ENCODE data around the gene MST1R.

Gene MST1R

DNA sequence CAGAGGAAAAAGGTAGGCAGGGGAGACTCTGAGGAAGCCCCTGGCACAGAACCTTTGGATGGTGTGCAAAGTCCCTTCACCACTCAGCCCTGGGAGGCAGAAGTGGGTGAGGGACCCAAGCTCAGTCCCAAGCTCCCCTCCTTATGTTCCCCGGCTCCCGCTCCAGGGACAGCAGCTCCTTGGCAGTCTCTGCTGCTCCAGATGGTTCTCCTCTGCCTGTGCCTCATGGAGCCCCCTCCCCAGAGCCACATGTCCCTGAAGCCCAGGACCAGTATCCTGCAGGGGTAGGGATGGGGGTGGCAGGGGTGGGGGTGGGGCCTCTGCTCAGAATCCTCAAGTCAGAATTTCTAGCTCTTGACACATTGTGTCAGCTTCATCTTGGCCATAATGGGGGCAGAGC, 26.0 kb downstream of the MST1R start:
- H3K36me3 ChIP-seq (ENCODE audit: control insufficient read depth, insufficient read depth, low read length), result no peaks in the 10 kb centered on the region
- DNase-seq (ENCODE audit: low read depth, low spot score), result no peak
- no CpG with 5 or more reads among the region's 2 CpGs for WGBS (ENCODE audit: insufficient coverage, insufficient read length)

DNA sequence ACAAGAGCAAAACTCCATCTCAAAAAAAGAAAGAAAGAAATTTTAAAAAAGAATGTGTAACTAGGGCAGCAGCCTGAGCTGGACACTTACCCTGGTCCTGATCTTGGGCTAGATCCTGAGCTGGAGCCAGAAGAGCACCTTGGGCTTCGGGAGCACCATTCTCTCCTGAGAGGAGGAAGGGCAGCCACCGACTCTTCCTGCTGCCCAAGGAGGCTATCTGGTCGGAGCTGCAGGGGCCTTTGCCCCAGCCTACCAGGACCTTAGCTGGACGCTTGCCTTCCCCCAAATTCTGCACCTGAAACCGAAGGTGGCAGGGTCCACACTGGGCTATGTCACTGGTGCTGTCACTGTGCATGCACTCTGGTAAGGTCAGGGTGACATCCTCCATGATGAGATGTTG, 27.1 kb downstream of the MST1R start:
- H3K9me3 ChIP-seq (ENCODE audit: control insufficient read depth, insufficient read depth, low read length), result no peaks in the 10 kb centered on the region
- no peak overlapping the region for H3K27ac ChIP-seq (ENCODE audit: low read length)
- H3K27me3 ChIP-seq (ENCODE audit: control insufficient read depth, insufficient read depth, low read length), result no peaks in the 10 kb centered on the region
- no peak for DNase-seq (ENCODE audit: low read depth, low spot score)
- peaks cover 6% of the 10 kb centered on the region for H3K4me1 ChIP-seq (ENCODE audit: control insufficient read depth, insufficient read depth, low read length)
- no peaks in the 10 kb centered on the region for H3K36me3 ChIP-seq (ENCODE audit: control insufficient read depth, insufficient read depth, low read length)
- no peak overlapping the region for H3K4me3 ChIP-seq (ENCODE audit: low read length)
- WGBS (ENCODE audit: insufficient coverage, insufficient read length), result no CpG with 5 or more reads among the region's 5 CpGs

More for the DNA sequence above, 26.0 kb downstream of the MST1R start:
- Histone ChIP-seq H3K27ac (ENCODE audit: low read length) (no peak overlapping the region), H3K4me1 (ENCODE audit: control insufficient read depth, insufficient read depth, low read length) (peaks cover 9% of the 10 kb centered on the region), H3K9me3 (ENCODE audit: control insufficient read depth, insufficient read depth, low read length) (no peaks in the 10 kb centered on the region), H3K4me3 (ENCODE audit: low read length) (no peak overlapping the region), H3K27me3 (ENCODE audit: control insufficient read depth, insufficient read depth, low read length) (no peaks in the 10 kb centered on the region)

DNA sequence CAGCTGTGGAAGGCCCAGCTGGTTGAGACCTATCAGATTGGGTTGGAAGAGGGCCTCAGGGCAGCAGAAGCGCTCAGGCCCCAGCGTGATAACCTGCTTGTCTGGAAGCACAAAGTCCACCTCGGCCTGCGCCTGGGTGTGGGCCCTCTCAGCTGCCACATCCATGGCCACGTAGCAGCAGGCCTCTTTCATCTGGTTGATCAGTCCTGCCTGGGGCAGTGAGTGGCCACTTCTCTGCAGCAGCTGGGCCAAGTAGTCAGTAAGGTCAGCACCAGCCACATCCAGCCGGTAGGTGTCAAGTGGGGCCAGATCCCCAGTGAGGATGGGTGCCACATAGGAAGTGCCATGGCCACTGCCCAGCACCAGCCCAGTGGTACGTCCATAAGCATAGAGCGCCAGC, 30.1 kb downstream of the MST1R start:
- Histone ChIP-seq H3K4me3 (ENCODE audit: low read length) (no peak overlapping the region), H3K4me1 (ENCODE audit: control insufficient read depth, insufficient read depth, low read length) (peaks cover under 1% of the 10 kb centered on the region; the same call in 1 of the 2 replicates), H3K27me3 (ENCODE audit: control insufficient read depth, insufficient read depth, low read length) (no peaks in the 10 kb centered on the region), H3K9me3 (ENCODE audit: control insufficient read depth, insufficient read depth, low read length) (no peaks in the 10 kb centered on the region), H3K27ac (ENCODE audit: low read length) (no peak overlapping the region), H3K36me3 (ENCODE audit: control insufficient read depth, insufficient read depth, low read length) (no peaks in the 10 kb centered on the region)
- DNase-seq (ENCODE audit: low read depth, low spot score), result no peak
- WGBS (ENCODE audit: insufficient coverage, insufficient read length), result no CpG with 5 or more reads among the region's 8 CpGs

DNA sequence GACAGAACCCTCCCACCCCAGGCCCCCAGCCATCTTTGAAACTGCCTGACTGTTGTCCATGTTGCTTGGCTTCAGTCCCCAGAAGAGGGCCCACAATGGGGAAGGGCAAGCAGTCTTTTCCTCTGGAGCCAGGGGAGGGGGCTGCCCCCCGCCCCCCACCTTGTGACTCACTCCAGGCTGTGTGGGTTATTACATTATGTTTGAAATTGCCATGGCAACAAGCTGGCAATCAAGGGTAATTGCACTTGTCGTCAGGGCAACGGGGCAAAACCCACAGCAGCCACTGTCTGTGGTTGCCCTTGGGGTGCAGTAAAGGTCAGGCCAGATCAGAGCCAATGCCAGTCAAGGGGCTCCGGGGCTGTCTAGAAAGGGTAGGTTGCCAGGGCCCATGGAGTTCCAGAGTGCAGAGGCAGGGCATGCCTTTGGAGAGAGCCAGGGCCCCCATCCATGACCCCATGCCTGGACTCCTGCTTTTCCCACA, 30.8 kb downstream of the MST1R start:
- Histone ChIP-seq H3K27me3 (ENCODE audit: control insufficient read depth, insufficient read depth, low read length) (no peaks in the 10 kb centered on the region), H3K4me3 (ENCODE audit: low read length) (no peak overlapping the region), H3K9me3 (ENCODE audit: control insufficient read depth, insufficient read depth, low read length) (no peaks in the 10 kb centered on the region), H3K36me3 (ENCODE audit: control insufficient read depth, insufficient read depth, low read length) (no peaks in the 10 kb centered on the region), H3K27ac (ENCODE audit: low read length) (no peak overlapping the region), H3K4me1 (ENCODE audit: control insufficient read depth, insufficient read depth, low read length) (peaks cover 7% of the 10 kb centered on the region)
- WGBS (ENCODE audit: insufficient coverage, insufficient read length), result no CpG with 5 or more reads among the region's 4 CpGs
- DNase-seq (ENCODE audit: low read depth, low spot score), result no peak

DNA sequence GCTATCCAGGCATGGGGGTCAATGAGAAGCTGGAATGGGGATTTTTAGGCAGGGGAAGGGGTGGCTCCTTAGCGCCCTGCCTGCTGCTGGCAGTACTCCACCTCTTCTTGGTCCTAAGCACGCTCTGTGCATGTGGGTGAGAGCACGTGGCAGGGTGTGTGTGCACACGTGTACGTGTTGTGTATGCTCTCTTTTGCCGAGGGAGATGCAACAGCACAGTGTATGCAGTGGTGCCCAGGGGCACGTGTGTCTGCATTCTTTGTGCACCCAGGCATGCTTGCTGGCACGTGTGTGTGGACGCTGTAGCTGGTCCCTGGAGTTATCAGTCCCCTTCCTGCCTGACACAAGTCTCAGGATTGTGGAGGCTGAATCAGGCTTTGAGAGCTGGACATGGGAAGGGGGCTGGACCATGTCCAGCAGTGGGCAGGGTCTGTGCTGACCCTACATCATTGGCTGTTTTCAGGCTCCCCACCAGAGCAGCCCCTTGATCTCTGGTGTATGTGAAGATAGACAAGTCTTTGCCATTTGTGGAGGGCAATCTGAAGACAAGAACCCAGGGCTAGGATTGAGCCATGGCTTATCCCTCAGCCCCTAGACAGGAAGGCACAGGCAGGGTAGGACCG, 32.0 kb downstream of the MST1R start:
- no peak for DNase-seq (ENCODE audit: low read depth, low spot score)
- H3K36me3 ChIP-seq (ENCODE audit: control insufficient read depth, insufficient read depth, low read length), result no peaks in the 10 kb centered on the region
- H3K9me3 ChIP-seq (ENCODE audit: control insufficient read depth, insufficient read depth, low read length), result no peaks in the 10 kb centered on the region
- H3K27me3 ChIP-seq (ENCODE audit: control insufficient read depth, insufficient read depth, low read length), result no peaks in the 10 kb centered on the region
- no peak overlapping the region for H3K4me3 ChIP-seq (ENCODE audit: low read length)
- no peak overlapping the region for H3K27ac ChIP-seq (ENCODE audit: low read length)
- WGBS (ENCODE audit: insufficient coverage, insufficient read length), result no CpG with 5 or more reads among the region's 10 CpGs
- peaks cover 10% of the 10 kb centered on the region for H3K4me1 ChIP-seq (ENCODE audit: control insufficient read depth, insufficient read depth, low read length)

DNA sequence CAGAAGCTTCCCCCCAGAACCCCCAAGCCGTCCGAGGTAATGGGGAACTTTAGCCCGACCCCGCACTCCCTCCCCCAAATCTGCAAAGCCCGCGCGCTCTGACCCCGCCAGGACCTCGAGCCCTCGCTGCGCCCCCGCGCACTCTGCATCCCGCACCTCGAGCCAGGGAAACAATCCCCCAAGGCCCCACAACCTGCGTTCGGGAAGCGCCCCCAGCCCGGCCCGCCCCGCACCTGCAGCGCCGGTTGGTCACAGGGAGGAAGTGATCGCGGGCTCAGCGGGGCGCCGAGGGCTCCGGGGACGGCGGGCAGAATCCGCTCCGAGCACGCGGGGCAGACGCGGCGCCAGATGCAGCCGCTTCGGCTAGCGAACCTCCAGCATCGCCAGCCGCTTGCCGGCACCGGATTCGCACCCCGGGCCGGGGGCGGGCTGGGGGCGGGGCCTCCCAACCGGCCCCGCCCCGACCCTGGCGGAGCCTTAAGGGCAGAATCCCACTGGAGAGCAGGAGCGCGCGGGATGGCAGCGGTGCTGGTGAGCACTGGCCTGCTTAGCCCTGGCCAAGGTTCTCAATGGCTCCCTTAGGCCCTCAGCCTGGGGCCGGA, 34.0 kb downstream of the MST1R start, which contains the start of gene CAMKV:
Gene CAMKV (minus strand): TSS at position 382 of the 602 bp plus-strand sequence. CDS start 7,518 bp downstream, outside the sequence.
- H3K27me3 ChIP-seq (ENCODE audit: control insufficient read depth, insufficient read depth, low read length), result no peaks in the 10 kb centered on the region
- H3K4me3 ChIP-seq (ENCODE audit: low read length), result peak within 1 kb of the TSS; percentile 69
- DNase-seq (ENCODE audit: low read depth, low spot score), result no peak
- no peaks in the 10 kb centered on the region for H3K36me3 ChIP-seq (ENCODE audit: control insufficient read depth, insufficient read depth, low read length)
- WGBS (ENCODE audit: insufficient coverage, insufficient read length), result no CpG with 5 or more reads among the region's 59 CpGs
- H3K4me1 ChIP-seq (ENCODE audit: control insufficient read depth, insufficient read depth, low read length), result peaks cover 13% of the 10 kb centered on the region
- no peaks in the 10 kb centered on the region for H3K9me3 ChIP-seq (ENCODE audit: control insufficient read depth, insufficient read depth, low read length)
- no peak within 1 kb of the TSS for H3K27ac ChIP-seq (ENCODE audit: low read length)

DNA sequence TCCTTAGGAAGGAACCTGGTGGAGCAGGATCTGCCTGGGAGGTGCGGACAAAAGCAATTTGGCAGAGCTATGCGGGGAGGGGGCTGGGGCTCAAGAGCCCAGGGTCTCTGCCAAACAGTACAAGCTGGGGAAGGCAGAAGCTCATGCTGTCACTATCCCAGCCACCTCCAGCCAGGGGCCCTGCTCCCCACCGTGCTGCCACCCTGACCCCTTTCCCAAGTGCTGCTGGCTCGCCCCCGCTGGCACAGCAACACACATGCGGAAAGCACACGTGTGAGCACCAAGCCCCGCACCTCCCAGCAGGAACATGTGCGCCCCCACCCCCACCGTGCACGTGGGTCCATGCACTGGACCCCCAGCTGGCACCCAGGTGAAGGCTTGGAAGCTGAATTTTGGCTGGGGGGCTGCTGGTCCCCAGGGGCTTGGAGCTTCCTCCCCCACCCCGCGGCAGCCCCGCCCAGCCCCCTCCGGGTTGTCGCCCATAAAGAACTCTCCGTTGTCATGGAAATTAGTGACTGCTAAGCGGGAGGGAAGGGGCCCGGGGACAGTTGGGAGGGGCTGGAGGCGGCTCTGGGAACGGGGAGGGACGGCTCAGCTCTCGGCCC, 34.7 kb downstream of the MST1R start:
- peak overlapping the region; percentile 69; the same call in 1 of the 2 replicates for H3K4me3 ChIP-seq (ENCODE audit: low read length)
- DNase-seq (ENCODE audit: low read depth, low spot score), result no peak
- WGBS (ENCODE audit: insufficient coverage, insufficient read length), result no CpG with 5 or more reads among the region's 23 CpGs
- no peaks in the 10 kb centered on the region for H3K9me3 ChIP-seq (ENCODE audit: control insufficient read depth, insufficient read depth, low read length)
- H3K36me3 ChIP-seq (ENCODE audit: control insufficient read depth, insufficient read depth, low read length), result no peaks in the 10 kb centered on the region
- peaks cover 16% of the 10 kb centered on the region for H3K4me1 ChIP-seq (ENCODE audit: control insufficient read depth, insufficient read depth, low read length)
- no peak overlapping the region for H3K27ac ChIP-seq (ENCODE audit: low read length)
- H3K27me3 ChIP-seq (ENCODE audit: control insufficient read depth, insufficient read depth, low read length), result no peaks in the 10 kb centered on the region

DNA sequence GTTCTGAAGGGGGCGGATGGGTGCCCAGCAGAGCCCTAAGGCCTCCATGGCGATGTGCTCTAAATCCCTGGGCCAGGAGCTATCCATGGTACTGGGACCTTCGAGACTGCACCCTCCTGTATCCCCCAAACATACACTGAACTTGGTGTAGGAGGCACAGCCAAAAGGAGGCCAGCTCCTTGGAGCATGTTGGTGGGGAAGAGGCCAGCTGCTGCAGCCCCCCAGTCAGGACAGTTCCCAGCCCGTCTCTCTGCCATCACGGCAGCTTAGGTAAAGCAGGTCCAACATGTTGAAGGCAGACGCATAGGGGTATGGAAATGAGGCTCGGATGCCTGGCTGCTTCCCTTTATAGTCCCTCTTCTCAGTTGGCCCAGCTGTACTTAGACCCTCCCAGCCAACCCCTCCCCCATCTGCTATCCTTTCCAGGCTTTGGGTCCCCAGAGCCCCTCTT, 35.8 kb downstream of the MST1R start:
- H3K4me3 ChIP-seq (ENCODE audit: low read length), result no peak overlapping the region
- peak; percentile 70 for DNase-seq (ENCODE audit: low read depth, low spot score)
- no peaks in the 10 kb centered on the region for H3K27me3 ChIP-seq (ENCODE audit: control insufficient read depth, insufficient read depth, low read length)
- H3K4me1 ChIP-seq (ENCODE audit: control insufficient read depth, insufficient read depth, low read length), result peaks cover 16% of the 10 kb centered on the region
- H3K27ac ChIP-seq (ENCODE audit: low read length), result no peak overlapping the region
- H3K9me3 ChIP-seq (ENCODE audit: control insufficient read depth, insufficient read depth, low read length), result no peaks in the 10 kb centered on the region
- no CpG with 5 or more reads among the region's 7 CpGs for WGBS (ENCODE audit: insufficient coverage, insufficient read length)
- H3K36me3 ChIP-seq (ENCODE audit: control insufficient read depth, insufficient read depth, low read length), result no peaks in the 10 kb centered on the region

DNA sequence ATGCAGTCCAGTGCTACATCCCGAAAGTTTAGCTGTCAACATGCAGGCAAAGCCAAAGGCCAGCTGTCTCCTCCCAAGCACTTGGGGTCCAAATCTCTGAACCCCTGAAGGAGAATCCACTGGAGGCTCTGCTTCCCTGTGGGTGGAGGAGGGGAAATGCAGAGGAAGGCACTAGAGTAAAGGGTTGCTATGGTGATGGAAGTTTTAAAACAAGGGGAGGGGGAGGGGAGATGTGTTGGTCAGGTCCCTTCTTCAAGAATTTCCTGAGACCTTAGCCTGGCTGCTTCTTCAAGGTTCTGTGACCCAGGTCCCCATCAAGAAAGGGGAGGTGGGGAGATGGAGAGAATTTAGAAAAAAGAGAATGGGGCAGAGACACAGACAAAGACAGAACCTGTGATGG, 36.3 kb downstream of the MST1R start:
- no peak overlapping the region for H3K27ac ChIP-seq (ENCODE audit: low read length)
- no CpG with 5 or more reads among the region's 1 CpG for WGBS (ENCODE audit: insufficient coverage, insufficient read length)
- H3K36me3 ChIP-seq (ENCODE audit: control insufficient read depth, insufficient read depth, low read length), result no peaks in the 10 kb centered on the region
- peaks cover 16% of the 10 kb centered on the region for H3K4me1 ChIP-seq (ENCODE audit: control insufficient read depth, insufficient read depth, low read length)
- no peak overlapping the region for H3K4me3 ChIP-seq (ENCODE audit: low read length)
- H3K27me3 ChIP-seq (ENCODE audit: control insufficient read depth, insufficient read depth, low read length), result no peaks in the 10 kb centered on the region
- no peaks in the 10 kb centered on the region for H3K9me3 ChIP-seq (ENCODE audit: control insufficient read depth, insufficient read depth, low read length)
- DNase-seq (ENCODE audit: low read depth, low spot score), result no peak

DNA sequence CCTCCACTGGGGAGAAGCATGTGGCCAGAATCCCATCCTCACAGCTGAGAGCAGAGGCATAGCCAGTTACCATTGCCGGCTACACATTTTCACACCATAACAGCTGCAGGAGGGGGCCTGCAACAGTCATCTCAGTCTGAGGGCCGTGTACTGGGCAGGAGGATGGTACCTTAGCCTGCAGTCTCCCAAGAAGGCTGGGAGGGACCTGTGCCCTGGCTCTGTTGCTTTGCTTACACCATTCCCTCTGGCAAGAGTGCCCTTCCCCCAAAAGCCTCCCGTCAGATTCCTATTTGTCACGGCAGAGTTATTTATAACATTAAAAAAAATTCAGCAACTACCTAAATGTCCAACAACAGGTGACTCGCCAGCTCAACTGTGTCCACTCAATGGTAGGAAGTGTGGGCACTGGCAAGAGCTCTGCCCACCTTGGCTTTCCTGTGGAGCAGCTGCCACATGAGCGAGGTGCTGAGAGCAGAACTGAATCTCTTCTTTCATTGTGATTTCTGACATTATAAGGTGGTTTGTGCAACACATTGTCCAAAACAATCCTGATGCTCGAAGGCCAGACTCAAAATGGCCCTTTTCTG, 38.4 kb downstream of the MST1R start:
- Histone ChIP-seq H3K4me1 (ENCODE audit: control insufficient read depth, insufficient read depth, low read length) (peaks cover 16% of the 10 kb centered on the region), H3K9me3 (ENCODE audit: control insufficient read depth, insufficient read depth, low read length) (no peaks in the 10 kb centered on the region), H3K27ac (ENCODE audit: low read length) (no peak overlapping the region), H3K4me3 (ENCODE audit: low read length) (no peak overlapping the region), H3K27me3 (ENCODE audit: control insufficient read depth, insufficient read depth, low read length) (no peaks in the 10 kb centered on the region), H3K36me3 (ENCODE audit: control insufficient read depth, insufficient read depth, low read length) (peaks cover 10% of the 10 kb centered on the region)
- DNase-seq (ENCODE audit: low read depth, low spot score), result no peak
- WGBS (ENCODE audit: insufficient coverage, insufficient read length), result no CpG with 5 or more reads among the region's 7 CpGs

Measured in iPS DF 6.9 (cell line).